Muscle of arm (tissue), 14 donors: Measurements from ENCODE around the gene CHST6. TPM values are rescaled to one million over a fixed set of nuclear protein-coding genes. Genes with fewer than 3 reads are reported as not detected.
"Not testable (repeated sequence)": the region's sequence is repeated elsewhere in the genome, so short reads cannot be mapped to it uniquely, and the experiment has no call there.

Source experiments
- DNase-seq: peaks from one replicate; pipeline ENCODE4 v3.0.0-alpha.2; 2013
- long read RNA-seq, 11 donors: transcript quantifications; one replicate each; lab custom pipeline, GENCODE V29; 2026
- polyA plus RNA-seq, 12 donors: library from polyadenylated mRNA; unstranded; fragments of 120-200 nt; gene quantifications; one replicate each; pipeline ENCODE4 v1.2.1, GENCODE V29; 2013; ENCODE audit not compliant: insufficient read length in 12 of 12

Gene CHST6
- polyA plus RNA-seq: 1 to 10 TPM in 11 of 12 donors, not detected in 1; 1.4 to 4.1 (median 2.3) TPM
- long read RNA-seq, donor 1, full-length matches to known transcripts: 2 of 2 reads
- long read RNA-seq, donor 1, partial matches to known transcripts: 0 of 2 reads
- long read RNA-seq, donor 1, other reads (novel, unspliced or antisense): 0 of 2 reads
- long read RNA-seq, donor 2: 0 reads
- long read RNA-seq, donor 3: 0 reads
- long read RNA-seq, donor 4: 0 reads
- long read RNA-seq, donor 5: 0 reads
- long read RNA-seq, donor 6: 0 reads
- long read RNA-seq, donor 7: 0 reads
- long read RNA-seq, donor 8: 0 reads
- long read RNA-seq, donor 9: 0 reads
- long read RNA-seq, donor 10: 0 reads
- long read RNA-seq, donor 11, full-length matches to known transcripts: 1 of 1 reads
- long read RNA-seq, donor 11, partial matches to known transcripts: 0 of 1 reads
- long read RNA-seq, donor 11, other reads (novel, unspliced or antisense): 0 of 1 reads

- peak; percentile 35 for DNase-seq
Observed at GRCh38 chr16:75495076-75495674, at the start of gene CHST6. Gene CHST6, minus strand, starts transcription at chr16:75495441. Its CDS starts 15,613 bp downstream, at chr16:75479828.

- not testable (repeated sequence) for DNase-seq
Observed at GRCh38 chr16:75542462-75542861, 47.2 kb upstream of the CHST6 start.

- no peak for DNase-seq
Observed at GRCh38 chr16:75541236-75541635, 46.0 kb upstream of the CHST6 start.

- not testable (repeated sequence) for DNase-seq
Observed at GRCh38 chr16:75538882-75539565, 43.8 kb upstream of the CHST6 start.

GRCh38 chr16:75537776-75538175 lies 42.5 kb upstream of the CHST6 start:
- no peak for DNase-seq

GRCh38 chr16:75535901-75536300 lies 40.7 kb upstream of the CHST6 start, which contains the start of gene CHST5:
Gene CHST5, minus strand, starts transcription at chr16:75536108. Its CDS starts 5,724 bp downstream, at chr16:75530384.
- no peak for DNase-seq

GRCh38 chr16:75535211-75535843 lies 40.1 kb upstream of the CHST6 start:
- DNase-seq: no peak

GRCh38 chr16:75534560-75535205 lies 39.4 kb upstream of the CHST6 start:
- no peak for DNase-seq

- no peak for DNase-seq
Observed at GRCh38 chr16:75532791-75533190, 37.5 kb upstream of the CHST6 start.

GRCh38 chr16:75532142-75532765 lies 37.0 kb upstream of the CHST6 start:
- DNase-seq: no peak

- no peak for DNase-seq
Observed at GRCh38 chr16:75529959-75530358, 34.7 kb upstream of the CHST6 start.

- no peak for DNase-seq
Observed at GRCh38 chr16:75529056-75529905, 34.0 kb upstream of the CHST6 start.

GRCh38 chr16:75527825-75528299 lies 32.6 kb upstream of the CHST6 start:
- DNase-seq: no peak

- DNase-seq: no peak
Observed at GRCh38 chr16:75526032-75526790, 31.0 kb upstream of the CHST6 start.

GRCh38 chr16:75519175-75519574 lies 23.9 kb upstream of the CHST6 start:
- DNase-seq: no peak

GRCh38 chr16:75516189-75516966 lies 21.1 kb upstream of the CHST6 start:
- peak; percentile 19 for DNase-seq

- DNase-seq: no peak
Observed at GRCh38 chr16:75514296-75514695, 19.1 kb upstream of the CHST6 start.

- DNase-seq: peak; percentile 17
Observed at GRCh38 chr16:75506574-75506973, 11.3 kb upstream of the CHST6 start.
